DND-41 (cell line): ENCODE data around the gene LRP10.

Experiments
- ATAC-seq: fragments of 200-7000 bp; cut with Tn5 transposase; 3 replicates; pipeline ENCODE4 v1.9.1; 2021; ENCODE audit warnings: low read depth; ENCODE audit not compliant: insufficient read depth
- DNase-seq: peaks from one replicate; pipeline ENCODE4 v3.0.0-alpha.2; 2020
- H2AFZ ChIP-seq: 2 replicates; pipeline ENCODE4 v1.6.0; 2012; ENCODE audit warnings: low read depth, low read length
- H3K27ac ChIP-seq: 2 replicates; pipeline ENCODE4 v1.5.1; 2012; ENCODE audit warnings: low read length, inconsistent platforms
- H3K27me3 ChIP-seq: fragments of 200-600 bp; sonication (generic); 2 replicates; pipeline ENCODE4 v1.6.0; 2012; ENCODE audit warnings: low read length, mild to moderate bottlenecking, inconsistent platforms; ENCODE audit not compliant: insufficient read depth, poor library complexity
- H3K36me3 ChIP-seq: 2 replicates; pipeline ENCODE4 v1.5.1; 2012; ENCODE audit warnings: low read length, inconsistent platforms; ENCODE audit not compliant: insufficient read depth
- H3K4me1 ChIP-seq: 2 replicates; pipeline ENCODE4 v1.5.1; 2012; ENCODE audit warnings: mild to moderate bottlenecking, low read length; ENCODE audit not compliant: insufficient read depth
- H3K4me2 ChIP-seq: 2 replicates; pipeline ENCODE4 v1.6.0; 2012; ENCODE audit warnings: mild to moderate bottlenecking, moderate library complexity, low read length, inconsistent platforms; ENCODE audit not compliant: insufficient read depth
- H3K4me3 ChIP-seq, 2 experiments: fragments of 200-600 bp in 1 of 2; shearing (Covaris generic) in 1 of 2; 2 replicates each; pipeline ENCODE4 v1.5.1; 2012 to 2016; ENCODE audit warnings: inconsistent platforms in 2 of 2, low read length in 2 of 2, mild to moderate bottlenecking in 2 of 2, low read depth in 1 of 2, moderate library complexity in 1 of 2
- H3K79me2 ChIP-seq: 2 replicates; pipeline ENCODE4 v1.6.0; 2012; ENCODE audit warnings: low read length, inconsistent platforms; ENCODE audit not compliant: insufficient read depth
- H3K9ac ChIP-seq: 2 replicates; pipeline ENCODE4 v1.6.0; 2012; ENCODE audit warnings: low read depth, mild to moderate bottlenecking, inconsistent platforms, low read length, moderate library complexity
- H3K9me3 ChIP-seq: 2 replicates; pipeline ENCODE4 v1.5.1; 2012; ENCODE audit warnings: low read length, moderate library complexity, mild to moderate bottlenecking, inconsistent platforms; ENCODE audit not compliant: insufficient read depth, severe bottlenecking
- H4K20me1 ChIP-seq: 2 replicates; pipeline ENCODE4 v1.6.0; 2012; ENCODE audit warnings: low read length; ENCODE audit not compliant: insufficient read depth
- EZH2 ChIP-seq: IDR thresholded peaks from 3 replicates; pipeline ENCODE4 v1.6.1; 2012; ENCODE audit warnings: borderline replicate concordance, low read depth, mild to moderate bottlenecking, moderate library complexity, low read length, inconsistent platforms; ENCODE audit not compliant: severe bottlenecking
- TF ChIP-seq, protein P1 (sequence below): IDR thresholded peaks from 2 replicates; pipeline ENCODE4 v1.5.1; 2012; ENCODE audit warnings: borderline replicate concordance, low read length, moderate library complexity, mild to moderate bottlenecking; ENCODE audit not compliant: poor library complexity, severe bottlenecking; ENCODE audit errors: extremely low read depth

The LRP10 gene

DNA sequence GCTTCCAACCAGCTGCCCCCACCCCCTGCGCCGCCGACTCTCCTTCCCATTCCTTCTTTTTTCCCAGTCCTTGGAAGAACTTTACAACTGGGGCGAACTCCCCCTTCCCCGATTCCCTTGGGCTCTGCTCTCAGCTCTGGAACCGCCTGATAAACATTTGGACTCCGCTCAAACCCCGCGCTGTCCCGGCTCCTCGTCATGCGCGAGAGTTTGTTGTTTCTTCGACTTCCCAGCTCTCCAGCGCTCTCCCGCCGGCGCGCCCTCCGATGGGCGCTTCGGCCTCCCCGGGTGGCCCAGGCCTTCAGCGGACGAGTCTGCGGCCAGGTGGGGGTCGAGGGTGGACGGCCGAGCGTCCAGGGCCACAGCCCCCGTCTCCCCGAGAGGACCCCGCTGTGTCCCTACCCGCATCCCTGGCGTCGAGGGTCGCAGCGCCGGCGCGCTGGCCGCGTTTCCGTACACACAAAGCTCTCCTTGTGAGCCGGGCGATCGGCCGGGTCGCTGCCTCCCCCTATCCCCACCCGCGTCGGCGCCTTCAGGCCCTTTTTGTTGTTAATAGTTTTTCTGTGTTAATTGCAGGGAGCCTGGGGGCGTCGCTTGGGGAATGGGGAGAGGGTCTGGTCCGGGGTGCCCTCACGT, 34.3 kb upstream of the LRP10 start:
- Histone ChIP-seq H3K9me3 (no peaks in the 10 kb centered on the region), H3K27ac (no peak overlapping the region), H3K4me2 (no peak overlapping the region), H2AFZ (no peak overlapping the region), H3K4me1 (no peaks in the 10 kb centered on the region), H3K79me2 (no peaks in the 10 kb centered on the region), H3K27me3 (peaks cover 2% of the 10 kb centered on the region), H4K20me1 (no peaks in the 10 kb centered on the region), H3K9ac (no peak overlapping the region), H3K36me3 (peaks cover 22% of the 10 kb centered on the region), H3K4me3 (no peak overlapping the region)
- ATAC-seq (no peak), DNase-seq (no peak)
- TF ChIP-seq, protein P1, sequence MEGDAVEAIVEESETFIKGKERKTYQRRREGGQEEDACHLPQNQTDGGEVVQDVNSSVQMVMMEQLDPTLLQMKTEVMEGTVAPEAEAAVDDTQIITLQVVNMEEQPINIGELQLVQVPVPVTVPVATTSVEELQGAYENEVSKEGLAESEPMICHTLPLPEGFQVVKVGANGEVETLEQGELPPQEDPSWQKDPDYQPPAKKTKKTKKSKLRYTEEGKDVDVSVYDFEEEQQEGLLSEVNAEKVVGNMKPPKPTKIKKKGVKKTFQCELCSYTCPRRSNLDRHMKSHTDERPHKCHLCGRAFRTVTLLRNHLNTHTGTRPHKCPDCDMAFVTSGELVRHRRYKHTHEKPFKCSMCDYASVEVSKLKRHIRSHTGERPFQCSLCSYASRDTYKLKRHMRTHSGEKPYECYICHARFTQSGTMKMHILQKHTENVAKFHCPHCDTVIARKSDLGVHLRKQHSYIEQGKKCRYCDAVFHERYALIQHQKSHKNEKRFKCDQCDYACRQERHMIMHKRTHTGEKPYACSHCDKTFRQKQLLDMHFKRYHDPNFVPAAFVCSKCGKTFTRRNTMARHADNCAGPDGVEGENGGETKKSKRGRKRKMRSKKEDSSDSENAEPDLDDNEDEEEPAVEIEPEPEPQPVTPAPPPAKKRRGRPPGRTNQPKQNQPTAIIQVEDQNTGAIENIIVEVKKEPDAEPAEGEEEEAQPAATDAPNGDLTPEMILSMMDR = no peak
- no peak for TF ChIP-seq EZH2

DNA sequence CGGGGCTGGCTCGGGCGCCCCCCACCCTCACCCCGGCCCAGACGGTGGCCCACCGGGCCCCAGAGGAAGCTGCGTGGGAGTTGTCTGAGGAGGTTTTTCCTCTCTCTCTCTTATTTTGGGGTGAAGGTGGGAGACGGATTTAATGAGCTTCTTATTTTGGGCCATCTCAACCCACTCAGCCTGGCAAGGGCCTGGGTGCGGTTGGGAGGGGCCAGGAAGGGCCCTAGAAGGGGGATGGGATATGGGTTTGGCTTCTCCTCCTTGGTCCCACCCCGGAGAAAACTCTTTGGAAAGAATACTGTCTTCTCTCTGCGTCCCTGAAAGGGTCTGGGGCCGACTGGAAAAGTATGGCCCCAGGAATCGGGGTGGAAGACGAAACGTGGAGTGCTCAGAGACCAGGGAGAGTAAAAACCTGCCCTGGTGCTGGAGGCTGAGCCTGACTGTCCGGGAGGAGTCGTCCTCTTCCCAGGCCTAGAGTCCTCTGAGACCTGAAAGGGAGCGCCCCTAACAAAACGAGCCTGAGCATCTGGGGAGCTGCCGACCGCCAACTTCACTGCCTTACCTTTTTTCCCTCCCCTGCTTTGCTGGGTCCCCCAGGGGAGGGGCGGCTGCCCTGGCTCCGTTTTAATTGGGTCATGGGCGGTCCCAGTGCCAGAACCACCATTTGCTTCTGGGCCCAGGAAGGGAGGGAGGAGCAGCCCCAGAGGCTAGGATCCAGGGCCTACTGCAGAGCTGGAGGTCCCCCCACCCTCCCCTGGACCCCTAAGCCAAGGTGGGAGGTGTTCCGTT, 33.6 kb upstream of the LRP10 start:
- H3K27ac ChIP-seq = no peak overlapping the region
- TF ChIP-seq, protein P1 = no peak
- TF ChIP-seq EZH2 = no peak
- no peaks in the 10 kb centered on the region for H3K79me2 ChIP-seq
- H3K27me3 ChIP-seq = peaks cover 9% of the 10 kb centered on the region
- H3K36me3 ChIP-seq = peaks cover 22% of the 10 kb centered on the region
- H3K9ac ChIP-seq = no peak overlapping the region
- no peaks in the 10 kb centered on the region for H3K4me1 ChIP-seq
- no peak for DNase-seq
- no peak overlapping the region for H2AFZ ChIP-seq
- H3K9me3 ChIP-seq = no peaks in the 10 kb centered on the region
- H3K4me2 ChIP-seq = no peak overlapping the region
- no peak overlapping the region for H3K4me3 ChIP-seq
- no peaks in the 10 kb centered on the region for H4K20me1 ChIP-seq
- no peak for ATAC-seq

DNA sequence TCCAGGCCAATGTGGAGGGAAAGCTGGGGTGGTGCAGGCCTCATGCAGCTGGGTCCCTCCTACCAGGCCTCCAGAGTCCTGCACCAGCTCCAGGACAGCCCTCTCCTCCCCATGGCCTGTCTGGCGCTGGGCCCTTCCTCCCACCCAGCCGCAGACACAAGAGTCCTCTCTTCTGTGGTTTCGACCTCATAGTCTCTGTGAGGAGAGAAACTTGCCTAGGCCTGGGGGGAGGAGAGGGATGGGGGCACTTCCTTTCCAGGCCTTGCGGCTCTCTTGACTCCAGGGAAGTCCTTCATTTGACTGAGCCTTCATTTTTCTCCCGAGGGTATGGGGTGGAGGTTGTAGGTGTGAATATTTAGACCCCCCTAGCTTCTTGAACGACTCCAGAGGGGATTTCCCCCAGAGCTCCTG, 32.9 kb upstream of the LRP10 start:
- Histone ChIP-seq H3K9me3 (no peaks in the 10 kb centered on the region), H3K9ac (no peak overlapping the region), H4K20me1 (no peaks in the 10 kb centered on the region), H3K27me3 (peaks cover 10% of the 10 kb centered on the region), H3K36me3 (peaks cover 15% of the 10 kb centered on the region), H3K4me2 (no peak overlapping the region), H3K4me1 (no peaks in the 10 kb centered on the region), H3K27ac (no peak overlapping the region), H2AFZ (no peak overlapping the region), H3K79me2 (no peaks in the 10 kb centered on the region), H3K4me3 (no peak overlapping the region)
- ATAC-seq (peak; percentile 32; the same call in 1 of the 3 replicates), DNase-seq (no peak)
- TF ChIP-seq EZH2 = no peak
- TF ChIP-seq, protein P1 = no peak
